Left hindlimb (tissue), 1 donor: ENCODE measurements around the gene DENND6B.
"Not testable (repeated sequence)": the region's sequence is repeated elsewhere in the genome, so short reads cannot be mapped to it uniquely, and the experiment has no call there.

Experiments used
- DNase-seq: peaks from one replicate; pipeline ENCODE4 v3.0.0-alpha.2; 2018

DENND6B gene, protein sequence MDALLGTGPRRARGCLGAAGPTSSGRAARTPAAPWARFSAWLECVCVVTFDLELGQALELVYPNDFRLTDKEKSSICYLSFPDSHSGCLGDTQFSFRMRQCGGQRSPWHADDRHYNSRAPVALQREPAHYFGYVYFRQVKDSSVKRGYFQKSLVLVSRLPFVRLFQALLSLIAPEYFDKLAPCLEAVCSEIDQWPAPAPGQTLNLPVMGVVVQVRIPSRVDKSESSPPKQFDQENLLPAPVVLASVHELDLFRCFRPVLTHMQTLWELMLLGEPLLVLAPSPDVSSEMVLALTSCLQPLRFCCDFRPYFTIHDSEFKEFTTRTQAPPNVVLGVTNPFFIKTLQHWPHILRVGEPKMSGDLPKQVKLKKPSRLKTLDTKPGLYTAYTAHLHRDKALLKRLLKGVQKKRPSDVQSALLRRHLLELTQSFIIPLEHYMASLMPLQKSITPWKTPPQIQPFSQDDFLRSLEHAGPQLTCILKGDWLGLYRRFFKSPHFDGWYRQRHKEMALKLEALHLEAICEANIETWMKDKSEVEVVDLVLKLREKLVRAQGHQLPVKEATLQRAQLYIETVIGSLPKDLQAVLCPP

DNA sequence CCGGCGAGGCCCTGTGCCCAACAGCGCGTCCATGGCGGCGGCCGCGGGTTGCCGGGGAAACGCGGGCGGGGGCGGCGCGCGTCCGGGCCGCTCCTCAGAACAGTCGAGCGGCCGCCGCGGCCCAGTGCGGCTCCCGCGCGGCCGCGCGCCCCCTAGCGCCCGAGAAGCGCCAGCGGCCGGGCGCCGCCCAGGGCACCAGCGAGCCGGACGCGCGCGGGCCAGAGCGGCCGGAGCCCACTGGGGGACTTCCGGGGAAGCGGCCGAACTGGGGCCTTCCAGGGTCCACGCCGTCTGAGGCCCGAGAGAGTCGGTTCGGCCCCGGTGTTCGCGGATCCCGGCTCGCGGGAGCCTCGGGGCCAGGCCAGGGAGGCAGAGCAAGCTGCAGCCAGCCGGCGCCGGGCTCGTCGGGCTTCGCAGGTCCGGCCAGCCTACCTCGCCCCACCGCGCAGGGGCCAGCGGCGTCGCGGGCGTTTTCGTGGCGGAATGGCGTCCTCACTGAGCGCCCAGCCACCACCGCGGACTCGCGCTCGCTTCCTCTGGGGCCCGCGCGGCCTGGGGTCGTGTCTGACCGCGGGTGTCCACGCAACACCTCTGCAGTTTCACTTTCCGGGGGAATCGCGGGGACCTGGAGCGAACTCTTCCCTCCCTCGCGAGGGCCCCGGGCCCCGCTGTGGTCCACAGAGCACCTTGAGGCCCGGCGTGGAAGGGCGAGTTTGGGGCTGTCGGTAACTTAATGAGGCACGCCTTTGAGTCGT is at the start of gene DENND6B:
Gene DENND6B (minus strand): TSS at position 57 of the 755 bp plus-strand sequence. CDS start 24 bp downstream, at position 33.
- DNase-seq: peak; percentile 88

DNA sequence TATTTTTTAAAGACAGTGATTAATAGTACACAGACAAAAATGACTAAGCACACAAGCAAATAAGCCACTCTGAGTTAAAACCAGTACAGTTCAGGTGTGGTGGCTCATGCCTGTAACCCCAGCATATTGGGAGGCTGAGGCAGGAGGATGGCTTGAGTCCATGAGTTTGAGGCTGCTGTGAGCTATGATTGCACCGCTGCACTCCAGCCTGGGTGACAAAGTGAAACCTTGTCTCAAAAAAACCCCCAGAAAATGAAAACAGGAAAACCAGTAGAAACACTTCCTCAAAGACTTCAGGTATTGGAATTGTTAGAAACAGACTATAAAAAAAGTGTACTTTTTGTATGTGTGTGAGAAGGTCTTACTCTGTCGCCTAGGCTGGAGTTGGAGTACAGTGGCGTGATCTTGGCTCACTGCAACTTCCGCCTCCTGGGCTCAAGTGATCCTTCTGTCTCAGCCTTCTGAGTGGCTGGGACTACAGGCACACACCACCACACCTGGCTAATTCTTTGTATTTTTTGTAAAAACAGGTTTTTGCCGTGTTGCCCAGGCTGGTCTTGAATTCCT is 49.4 kb upstream of the DENND6B start:
- no peak for DNase-seq

DNA sequence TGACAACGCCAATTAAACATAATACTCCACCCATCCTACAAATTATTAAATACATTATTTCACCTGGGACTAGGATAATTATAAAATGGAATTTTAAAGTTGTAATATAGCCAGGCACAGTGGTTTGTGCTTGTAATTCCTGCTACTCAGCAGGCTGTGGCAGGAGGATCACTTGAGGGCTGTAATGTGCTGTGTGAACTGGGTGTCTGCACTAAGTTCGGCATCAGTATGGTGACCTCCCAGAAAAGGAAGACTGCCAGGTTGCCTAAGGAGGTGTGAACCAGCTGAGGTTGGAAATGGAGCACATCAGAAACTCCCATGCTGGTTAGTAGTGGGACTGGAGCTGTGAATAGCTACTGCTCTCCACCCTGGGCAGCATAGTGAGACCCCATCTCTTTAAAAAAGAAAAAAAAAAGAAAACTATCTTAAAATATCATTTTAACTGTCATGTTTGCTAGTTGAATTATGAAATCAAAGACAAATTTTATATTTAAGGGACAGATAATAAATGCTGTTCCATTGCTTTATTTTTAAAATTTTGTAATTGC is 44.4 kb upstream of the DENND6B start:
- DNase-seq: no peak

GRCh38 chr22:50367778-50368500 is 41.1 kb upstream of the DENND6B start:
- DNase-seq: no peak

DNA sequence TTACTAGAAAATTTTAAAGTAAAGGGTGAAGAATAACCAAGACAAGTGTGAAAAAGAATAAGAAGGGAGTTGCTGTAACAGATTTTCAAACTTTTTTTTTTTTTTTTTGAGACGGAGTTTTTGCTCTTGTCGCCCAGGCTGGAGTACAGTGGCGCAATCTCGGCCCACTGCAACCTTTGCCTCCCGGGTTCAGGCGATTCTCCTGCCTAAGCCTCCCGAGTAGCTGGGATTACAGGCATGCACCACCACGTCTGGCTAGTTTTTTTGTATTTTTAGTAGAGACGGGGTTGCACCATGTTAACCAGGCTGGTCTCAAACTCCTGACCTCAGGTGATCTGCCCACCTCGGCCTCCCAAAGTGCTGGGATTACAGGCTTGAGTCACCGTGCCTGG is 37.0 kb upstream of the DENND6B start:
- not testable (repeated sequence) for DNase-seq

GRCh38 chr22:50363166-50363802 is 36.5 kb upstream of the DENND6B start:
- no peak for DNase-seq

- DNase-seq: no peak
These were observed 34.9 kb upstream of the DENND6B start for GRCh38 chr22:50361688-50362087.

DNA sequence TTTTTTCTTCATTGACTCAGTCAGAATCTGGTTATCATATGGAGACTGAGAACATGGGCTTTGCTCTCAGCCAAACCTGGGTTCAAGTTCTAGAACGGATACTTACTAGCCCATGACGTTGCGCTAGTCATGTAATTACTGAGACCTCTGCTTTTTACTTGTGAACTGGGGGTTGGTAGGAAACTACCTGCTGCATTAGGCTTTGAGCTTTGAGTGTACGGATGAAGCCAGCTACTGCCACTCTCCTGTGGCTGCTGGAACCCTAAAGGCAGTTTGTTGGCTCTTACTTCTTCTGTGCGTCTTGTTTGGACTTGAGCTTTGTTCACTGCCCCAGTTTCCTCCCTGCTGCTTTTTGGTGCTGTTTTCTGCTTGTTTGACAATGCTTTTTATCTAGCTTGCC is 34.4 kb upstream of the DENND6B start:
- no peak for DNase-seq

GRCh38 chr22:50360578-50360977 is 33.8 kb upstream of the DENND6B start:
- DNase-seq: no peak

DNA sequence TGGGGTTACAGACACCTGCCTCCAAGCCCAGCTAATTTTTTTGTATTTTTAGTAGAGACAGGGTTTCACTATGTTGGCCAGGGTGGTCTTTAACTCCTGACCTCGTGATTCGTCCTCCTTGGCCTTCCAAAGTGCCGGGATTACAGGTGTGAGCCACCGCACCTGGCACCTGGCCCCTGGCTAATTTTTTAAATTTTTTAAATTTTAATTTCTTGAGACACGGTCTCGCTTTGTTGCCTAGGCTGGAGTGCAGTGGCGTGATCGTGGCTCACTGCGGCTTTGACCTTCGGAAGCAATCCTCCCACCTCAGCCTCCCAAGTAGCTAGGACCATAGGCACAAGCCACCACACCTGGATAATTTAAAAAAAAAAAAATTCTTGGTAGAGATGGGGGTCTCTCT is 30.9 kb upstream of the DENND6B start:
- DNase-seq: no peak

- no peak for DNase-seq
These were observed 30.4 kb upstream of the DENND6B start for GRCh38 chr22:50357222-50357621.

DNA sequence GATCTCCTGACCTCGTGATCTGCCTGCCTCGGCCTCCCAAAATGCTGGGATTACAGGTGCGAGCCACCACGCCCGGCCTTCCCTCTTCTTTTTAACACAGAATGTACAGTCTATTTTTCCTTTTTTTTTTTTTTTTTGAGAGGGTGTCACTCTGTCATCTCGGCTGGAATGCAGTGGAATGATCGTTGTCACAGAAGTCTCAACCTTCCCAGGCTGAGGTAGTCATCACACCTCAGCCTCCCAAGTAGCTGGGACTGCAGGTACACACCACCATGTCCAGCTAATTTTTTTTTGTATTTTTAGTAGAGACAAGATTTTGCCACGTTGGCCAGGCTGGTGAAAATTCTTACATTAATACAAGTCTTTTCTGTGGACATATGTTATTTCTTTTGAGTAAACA is 29.4 kb upstream of the DENND6B start:
- DNase-seq: no peak

- DNase-seq: no peak
These were observed 21.2 kb upstream of the DENND6B start for GRCh38 chr22:50348058-50348457.

DNA sequence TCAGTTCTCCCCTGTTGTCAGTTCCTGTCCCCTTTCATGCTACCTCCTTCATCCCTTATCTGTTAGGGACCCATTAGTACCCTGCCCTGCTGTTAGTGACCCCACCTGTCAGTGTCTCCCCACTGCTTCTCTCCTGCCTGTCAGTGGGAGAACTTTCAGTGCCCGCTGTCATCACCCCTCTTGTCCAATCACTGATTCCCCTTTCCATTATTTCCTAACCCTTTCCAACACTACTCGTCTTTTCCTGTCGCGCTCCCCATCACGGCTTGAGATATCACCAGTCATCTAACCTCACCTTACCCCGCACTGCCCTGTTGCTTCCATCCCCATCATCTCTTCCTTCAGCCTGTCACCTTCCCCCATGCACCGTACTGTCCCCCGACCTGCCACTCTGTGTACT is 20.3 kb upstream of the DENND6B start:
- no peak for DNase-seq

DNA sequence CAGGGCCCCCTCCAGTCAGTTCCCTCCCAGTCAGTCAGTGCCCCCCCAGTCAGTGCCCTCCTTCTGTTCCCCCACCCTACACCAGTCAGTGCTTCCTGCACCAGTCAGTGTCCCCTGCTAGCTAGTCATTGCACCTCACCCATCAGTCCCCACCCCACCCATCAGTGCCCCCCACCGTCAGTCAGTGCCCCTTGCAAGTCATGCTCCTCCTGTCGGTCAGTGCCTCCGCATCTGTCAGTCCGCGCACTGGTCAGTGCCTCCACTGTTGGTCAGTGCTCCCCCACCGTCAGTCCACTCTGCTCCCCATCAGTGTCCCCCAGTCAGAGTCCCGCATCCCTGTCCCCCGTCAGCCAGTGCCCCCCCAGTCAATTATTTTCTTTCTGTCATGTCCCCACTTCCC is 19.7 kb upstream of the DENND6B start:
- DNase-seq: no peak

DNA sequence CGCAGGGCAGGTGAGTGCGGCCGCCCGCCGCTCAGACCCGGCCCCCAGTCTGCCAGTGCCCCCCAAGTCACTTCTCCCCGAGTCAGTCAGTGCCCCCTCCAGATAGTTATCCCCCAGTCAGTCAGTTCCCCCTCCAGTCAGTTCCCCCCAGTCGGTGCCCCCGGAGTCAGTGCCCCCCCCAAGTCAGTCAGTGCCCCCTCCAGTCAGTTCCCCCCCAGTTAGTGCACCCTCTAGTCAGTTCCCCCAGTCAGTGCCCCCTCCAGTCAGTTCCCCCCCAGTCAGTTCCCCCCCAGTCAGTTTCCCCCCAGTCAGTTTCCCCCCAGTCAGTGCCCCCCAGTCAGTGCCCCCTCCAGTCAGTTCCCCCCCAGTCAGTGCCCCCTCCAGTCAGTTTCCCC is 16.7 kb upstream of the DENND6B start:
- DNase-seq: peak; percentile 39

- peak; percentile 86 for DNase-seq
These were observed 16.1 kb upstream of the DENND6B start, which contains the start of gene PPP6R2 for GRCh38 chr22:50342651-50343540. PPP6R2 (plus strand) TSS chr22:50343327; CDS start chr22:50393909, 50,582 bp downstream.

GRCh38 chr22:50341977-50342650 is 15.3 kb upstream of the DENND6B start:
- peak; percentile 85 for DNase-seq

- DNase-seq: no peak
These were observed 13.4 kb upstream of the DENND6B start for GRCh38 chr22:50339945-50340879.
